ENCODE measurements around the gene ANTKMT.

- TF ChIP-seq CTCF (IDR thresholded peaks at IDR 0.05) (no peak), EZH2phosphoT487 (IDR thresholded peaks at IDR 0.05) (no peak), EZH2 (IDR thresholded peaks at IDR 0.05) (no peak)
Measured at GRCh38 chr16:764184-764750, 43.3 kb downstream of the ANTKMT start.
